HCT116 (cell line): Measurements from ENCODE around the gene YOD1. TPM values are rescaled to one million over a fixed set of nuclear protein-coding genes. Genes with fewer than 3 reads are reported as not detected.

Experiments used
- ATAC-seq: fragments of 200-7000 bp; cut with Tn5 transposase; 2 replicates; pipeline ENCODE4 v1.9.1; 2020; ENCODE audit warnings: mild to moderate bottlenecking, moderate library complexity
- BruUV-seq: library from RNA; stranded (reverse); fragments of 400-500 nt; replicated peaks from 2 replicates; lab custom pipeline; 2021; lab: Mats Ljungman, UMichigan
- CTCF ChIA-PET: fragments of 300-600 bp; sonication (Branson Sonifier 250); formaldehyde crosslinking; loops from one replicate; lab custom pipeline; 2021; ENCODE audit warnings: antibody characterized with exemption; lab: Charles Lee
- POLR2A ChIA-PET: fragments of 300-600, 350-600 bp; sonication (Branson Sonifier 250); formaldehyde crosslinking; loops from one replicate; lab custom pipeline; 2021; ENCODE audit warnings: antibody characterized with exemption; lab: Charles Lee
- RAD21 ChIA-PET, 2 experiments: fragments of 300-600 bp; sonication (Branson Sonifier 250); formaldehyde crosslinking; loops; one replicate each; lab custom pipeline; 2023; ENCODE audit warnings: low total read pairs in 2 of 2; ENCODE audit not compliant: uncharacterized antibody in 2 of 2, unreplicated experiment in 2 of 2, low non-redundant PET in 1 of 2; lab: Charles Lee
- DNase-seq: peaks from one replicate; pipeline ENCODE4 v3.0.0-alpha.2; 2010; ENCODE audit warnings: low read depth, low spot score
- H2AFZ ChIP-seq: fragments of 200-600 bp; shearing (Covaris generic), sonication (generic); 2 replicates; pipeline ENCODE4 v1.6.1; 2017; ENCODE audit warnings: low read depth, mixed run types, mixed read lengths, antibody characterized with exemption, low read length; ENCODE audit not compliant: poor library complexity, severe bottlenecking
- H3K27ac ChIP-seq: 2 replicates; pipeline ENCODE4 v1.5.1; 2012; ENCODE audit warnings: low read depth, low read length
- H3K27me3 ChIP-seq: fragments of 200-600 bp; sonication (generic); 2 replicates; pipeline ENCODE4 v1.6.1; 2016; ENCODE audit warnings: mixed run types, low read length, mixed read lengths; ENCODE audit not compliant: insufficient read depth
- H3K36me3 ChIP-seq, 2 experiments: fragments of 200-500 bp in 1 of 2; fragments of 200-600 bp in 1 of 2; sonication (Bioruptor generic) in 1 of 2; sonication (generic) in 1 of 2; 2 replicates each; pipeline versions ENCODE4 v1.5.1 to v1.6.1; 2014 to 2016; ENCODE audit warnings: low read length in 2 of 2, inconsistent platforms in 1 of 2, mixed read lengths in 1 of 2, mixed run types in 1 of 2; ENCODE audit not compliant: insufficient read depth in 2 of 2, control insufficient read depth in 1 of 2
- H3K4me1 ChIP-seq, 2 experiments: fragments of 200-600 bp in 1 of 2; sonication (generic) in 1 of 2; 2 replicates each; pipeline versions ENCODE4 v1.5.1 to v1.6.1; 2012 to 2017; ENCODE audit warnings: low read length in 2 of 2, inconsistent platforms in 1 of 2, mild to moderate bottlenecking in 1 of 2, mixed read lengths in 1 of 2, mixed run types in 1 of 2, moderate library complexity in 1 of 2; ENCODE audit not compliant: insufficient read depth in 2 of 2, control insufficient read depth in 1 of 2
- H3K4me2 ChIP-seq: fragments of 200-600 bp; sonication (generic); 2 replicates; pipeline ENCODE4 v1.6.1; 2017; ENCODE audit warnings: mixed run types, low read length, mixed read lengths
- H3K4me3 ChIP-seq, 2 experiments: fragments of 200-600 bp in 1 of 2; sonication (generic) in 1 of 2; replicated peaks in 1 of 2; 2 replicates each; pipeline ENCODE4 v1.5.1; 2011 to 2016; ENCODE audit warnings: low read length in 2 of 2, control low read depth in 1 of 2, low read depth in 1 of 2, mild to moderate bottlenecking in 1 of 2, mixed read lengths in 1 of 2, mixed run types in 1 of 2
- H3K79me2 ChIP-seq: fragments of 200-600 bp; sonication (generic); 2 replicates; pipeline ENCODE4 v1.6.1; 2017; ENCODE audit warnings: mild to moderate bottlenecking, mixed run types, low read length, moderate library complexity, mixed read lengths; ENCODE audit not compliant: insufficient read depth
- H3K9ac ChIP-seq: fragments of 200-600 bp; sonication (generic); 2 replicates; pipeline ENCODE4 v1.6.1; 2016; ENCODE audit warnings: low read length, mixed read lengths
- H3K9me2 ChIP-seq: fragments of 200-600 bp; sonication (generic), shearing (Covaris generic); 2 replicates; pipeline ENCODE4 v1.6.1; 2017; ENCODE audit warnings: mixed run types, mild to moderate bottlenecking, moderate library complexity; ENCODE audit not compliant: insufficient read depth
- H3K9me3 ChIP-seq, 2 experiments: fragments of 200-500 bp in 1 of 2; fragments of 200-600 bp in 1 of 2; sonication (Bioruptor generic) in 1 of 2; sonication (generic) in 1 of 2; 2 replicates each; pipeline ENCODE4 v1.6.1; 2014 to 2017; ENCODE audit warnings: low read length in 2 of 2, mixed read lengths in 2 of 2, inconsistent platforms in 1 of 2, low read depth in 1 of 2, mild to moderate bottlenecking in 1 of 2, mixed run types in 1 of 2, moderate library complexity in 1 of 2; ENCODE audit not compliant: control insufficient read depth in 1 of 2, insufficient read depth in 1 of 2
- H4K20me1 ChIP-seq: fragments of 200-600 bp; sonication (generic), shearing (Covaris generic); 2 replicates; pipeline ENCODE4 v1.6.1; 2017; ENCODE audit warnings: mixed run types, mild to moderate bottlenecking, moderate library complexity; ENCODE audit not compliant: insufficient read depth
- CBX3 ChIP-seq: IDR thresholded peaks from 2 replicates; pipeline ENCODE4 v1.6.1; 2012; ENCODE audit warnings: low read depth
- CEBPB ChIP-seq: IDR thresholded peaks from 2 replicates; pipeline ENCODE4 v1.6.1; 2012; ENCODE audit warnings: low read depth
- EZH2 ChIP-seq: fragments of 200-600 bp; sonication (generic); IDR thresholded peaks from 2 replicates; pipeline ENCODE4 v1.6.1; 2017; ENCODE audit warnings: antibody characterized with exemption, mixed run types
- EZH2phosphoT487 ChIP-seq: fragments of 200-600 bp; IDR thresholded peaks from 2 replicates; pipeline ENCODE4 v1.6.1; 2018; ENCODE audit warnings: antibody characterized with exemption, borderline replicate concordance
- FOSL1 ChIP-seq: IDR thresholded peaks from 2 replicates; pipeline ENCODE4 v1.6.1; 2012; ENCODE audit warnings: low read depth
- JUND ChIP-seq: IDR thresholded peaks from 2 replicates; pipeline ENCODE4 v1.6.1; 2012
- POLR2A ChIP-seq: IDR thresholded peaks from 2 replicates; pipeline ENCODE4 v1.7.0; 2011; ENCODE audit warnings: borderline replicate concordance; ENCODE audit not compliant: insufficient read depth, insufficient read length; ENCODE audit errors: extremely low read depth
- RAD21 ChIP-seq: IDR thresholded peaks from 2 replicates; pipeline ENCODE4 v1.6.1; 2012; ENCODE audit warnings: low read depth, mild to moderate bottlenecking
- SIN3A ChIP-seq: IDR thresholded peaks from 2 replicates; pipeline ENCODE4 v1.6.1; 2012; ENCODE audit warnings: low read depth
- SP1 ChIP-seq: IDR thresholded peaks from 2 replicates; pipeline ENCODE4 v1.6.1; 2012; ENCODE audit warnings: low read depth
- YY1 ChIP-seq: IDR thresholded peaks from 2 replicates; pipeline ENCODE4 v1.6.1; 2011; ENCODE audit warnings: low read length, low read depth, moderate library complexity, mild to moderate bottlenecking; ENCODE audit not compliant: insufficient replicate concordance; ENCODE audit errors: extremely low read depth
- ZFX ChIP-seq: fragments of 450-650 bp; IDR thresholded peaks from 2 replicates; pipeline ENCODE4 v1.6.1; 2017
- ZNF274 ChIP-seq: fragments of 200-500 bp; sonication (Bioruptor generic); IDR thresholded peaks from 2 replicates; pipeline ENCODE4 v1.6.1; 2014; ENCODE audit warnings: mild to moderate bottlenecking, low read depth, low read length, inconsistent platforms
- intact Hi-C: fragments of 100-400 bp; cut with micrococcal nuclease; formaldehyde crosslinking; loops from 2 replicates; pipeline ENCODE4 v1.10.0; 2022
- total RNA-seq: library from RNA; stranded (reverse); gene quantifications from one replicate; pipeline ENCODE4 v1.2.1, GENCODE V29; 2021; ENCODE audit not compliant: unreplicated experiment
- TF ChIP-seq, protein P1 (sequence below): IDR thresholded peaks from 2 replicates; pipeline ENCODE4 v1.6.1; 2012
- TF ChIP-seq, protein P2 (sequence below): IDR thresholded peaks from 2 replicates; pipeline ENCODE4 v1.6.1; 2012
- TF ChIP-seq, protein P3 (sequence below): IDR thresholded peaks from 2 replicates; pipeline ENCODE4 v1.6.1; 2011; ENCODE audit warnings: mild to moderate bottlenecking, low read length, moderate library complexity; ENCODE audit not compliant: insufficient replicate concordance; ENCODE audit errors: extremely low read depth

YOD1 gene
- total RNA-seq, 1 experiment from 2014 or later: 13.6 TPM

DNA sequence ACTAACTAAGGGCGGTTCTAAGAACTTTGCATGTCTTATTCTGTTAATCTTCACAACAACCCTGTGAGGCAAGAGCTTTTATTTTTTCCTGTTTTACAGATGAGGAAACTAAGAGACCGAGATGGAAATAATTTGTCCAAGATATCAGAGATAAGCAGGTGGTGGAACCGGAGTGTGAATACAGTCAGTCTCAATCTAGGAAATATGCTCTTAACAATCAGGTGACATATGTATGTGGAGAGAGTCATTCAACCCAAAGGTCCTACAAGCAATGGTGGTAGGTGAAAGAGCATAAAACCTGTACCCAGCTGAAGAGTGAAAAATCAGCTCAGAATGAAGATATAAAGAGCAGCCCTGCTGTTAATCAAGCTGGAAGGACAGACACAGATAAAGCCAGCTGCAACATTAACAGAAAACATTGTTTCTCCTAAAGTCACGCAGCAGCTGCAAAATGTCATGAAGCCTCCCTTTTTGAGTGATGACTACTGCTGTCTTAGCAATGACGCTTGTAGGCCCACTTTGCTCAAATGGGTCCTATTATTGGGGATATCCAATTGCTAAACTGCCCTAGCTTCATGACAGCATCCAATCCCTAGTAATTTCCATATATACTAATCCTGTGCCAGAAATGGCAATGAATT is 50.2 kb downstream of the YOD1 start:
- H3K4me2 ChIP-seq: no peak overlapping the region
- ChIA-PET CTCF (interaction anchor here (1.8 kb wide), 1 partner anchor 19 kb away, joined by 5 read pairs; no protein-coding TSS in a partner anchor), POLR2A (no interaction called here), RAD21 (no interaction called here)
- no peak overlapping the region for H3K27ac ChIP-seq
- no peak overlapping the region for H3K4me3 ChIP-seq
- BruUV-seq: no TSS peak
- no peak overlapping the region for H3K9ac ChIP-seq
- TF ChIP-seq RAD21 (no peak), FOSL1 (no peak), ZFX (no peak), POLR2A (no peak), EZH2 (no peak), JUND (no peak), YY1 (no peak), ZNF274 (no peak), SP1 (no peak), SIN3A (no peak), CBX3 (no peak), CEBPB (no peak), EZH2phosphoT487 (no peak)
- TF ChIP-seq, protein P1, sequence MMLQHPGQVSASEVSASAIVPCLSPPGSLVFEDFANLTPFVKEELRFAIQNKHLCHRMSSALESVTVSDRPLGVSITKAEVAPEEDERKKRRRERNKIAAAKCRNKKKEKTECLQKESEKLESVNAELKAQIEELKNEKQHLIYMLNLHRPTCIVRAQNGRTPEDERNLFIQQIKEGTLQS: no peak
- TF ChIP-seq, protein P2, sequence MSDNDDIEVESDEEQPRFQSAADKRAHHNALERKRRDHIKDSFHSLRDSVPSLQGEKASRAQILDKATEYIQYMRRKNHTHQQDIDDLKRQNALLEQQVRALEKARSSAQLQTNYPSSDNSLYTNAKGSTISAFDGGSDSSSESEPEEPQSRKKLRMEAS: no peak
- TF ChIP-seq, protein P3, sequence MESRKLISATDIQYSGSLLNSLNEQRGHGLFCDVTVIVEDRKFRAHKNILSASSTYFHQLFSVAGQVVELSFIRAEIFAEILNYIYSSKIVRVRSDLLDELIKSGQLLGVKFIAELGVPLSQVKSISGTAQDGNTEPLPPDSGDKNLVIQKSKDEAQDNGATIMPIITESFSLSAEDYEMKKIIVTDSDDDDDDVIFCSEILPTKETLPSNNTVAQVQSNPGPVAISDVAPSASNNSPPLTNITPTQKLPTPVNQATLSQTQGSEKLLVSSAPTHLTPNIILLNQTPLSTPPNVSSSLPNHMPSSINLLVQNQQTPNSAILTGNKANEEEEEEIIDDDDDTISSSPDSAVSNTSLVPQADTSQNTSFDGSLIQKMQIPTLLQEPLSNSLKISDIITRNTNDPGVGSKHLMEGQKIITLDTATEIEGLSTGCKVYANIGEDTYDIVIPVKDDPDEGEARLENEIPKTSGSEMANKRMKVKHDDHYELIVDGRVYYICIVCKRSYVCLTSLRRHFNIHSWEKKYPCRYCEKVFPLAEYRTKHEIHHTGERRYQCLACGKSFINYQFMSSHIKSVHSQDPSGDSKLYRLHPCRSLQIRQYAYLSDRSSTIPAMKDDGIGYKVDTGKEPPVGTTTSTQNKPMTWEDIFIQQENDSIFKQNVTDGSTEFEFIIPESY: no peak
- no peaks in the 10 kb centered on the region for H3K79me2 ChIP-seq
- H4K20me1 ChIP-seq: no peaks in the 10 kb centered on the region
- no peak overlapping the region for H2AFZ ChIP-seq
- DNase-seq (no peak), ATAC-seq (no peak)
- no peaks in the 10 kb centered on the region for H3K27me3 ChIP-seq
- intact Hi-C loops: no loop called here
- H3K9me2 ChIP-seq: no peaks in the 10 kb centered on the region
- no peaks in the 10 kb centered on the region for H3K36me3 ChIP-seq
- no peaks in the 10 kb centered on the region for H3K9me3 ChIP-seq
- peaks cover 11 to 32% of the 10 kb centered on the region in 2 experiments; a peak in 3 of 4 replicates for H3K4me1 ChIP-seq
